Panc1 (cell line): ENCODE results near the gene PLCB4. TPM values are rescaled to one million over a fixed set of nuclear protein-coding genes. Genes with fewer than 3 reads are reported as not detected.

Source experiments
- ATAC-seq: fragments of 200-7000 bp; cut with Tn5 transposase; 2 replicates; pipeline ENCODE4 v1.9.1; 2020; ENCODE audit warnings: mild to moderate bottlenecking, moderate library complexity
- BruUV-seq: library from RNA; stranded (reverse); fragments of 400-500 nt; replicated peaks from 2 replicates; lab custom pipeline; 2021; lab: Mats Ljungman, UMichigan
- CTCF ChIA-PET: fragments of 300-600 bp; sonication (Branson Sonifier 250); formaldehyde crosslinking; loops from one replicate; lab custom pipeline; 2022; ENCODE audit warnings: antibody characterized with exemption; lab: Charles Lee
- POLR2A ChIA-PET: fragments of 300-600 bp; sonication (Branson Sonifier 250); formaldehyde crosslinking; loops from one replicate; lab custom pipeline; 2022; ENCODE audit warnings: antibody characterized with exemption; lab: Charles Lee
- DNase-seq: peaks from one replicate; pipeline ENCODE4 v3.0.0-alpha.2; 2010; ENCODE audit warnings: low read depth, low spot score
- H3K27ac ChIP-seq: 2 replicates; pipeline ENCODE4 v1.5.1; 2011; ENCODE audit warnings: mild to moderate bottlenecking, low read length, inconsistent platforms
- H3K27me3 ChIP-seq: fragments of 200-500 bp; sonication (Bioruptor generic); 2 replicates; pipeline ENCODE4 v1.6.0; 2014; ENCODE audit warnings: low read length, inconsistent platforms; ENCODE audit not compliant: control insufficient read depth, insufficient read depth
- H3K36me3 ChIP-seq: fragments of 200-500 bp; sonication (Bioruptor generic); 2 replicates; pipeline ENCODE4 v1.5.1; 2014; ENCODE audit warnings: inconsistent platforms, mild to moderate bottlenecking, low read length, moderate library complexity; ENCODE audit not compliant: control insufficient read depth, insufficient read depth
- H3K4me1 ChIP-seq: 2 replicates; pipeline ENCODE4 v1.5.1; 2011; ENCODE audit warnings: inconsistent platforms, mild to moderate bottlenecking, low read length, moderate library complexity; ENCODE audit not compliant: control insufficient read depth, insufficient read depth
- H3K4me3 ChIP-seq, 2 experiments: 2 replicates each; pipeline ENCODE4 v1.5.1; 2011 to 2012; ENCODE audit warnings: low read depth in 2 of 2, low read length in 2 of 2, mild to moderate bottlenecking in 2 of 2, inconsistent platforms in 1 of 2, moderate library complexity in 1 of 2
- H3K9me3 ChIP-seq: fragments of 200-500 bp; sonication (Bioruptor generic); 2 replicates; pipeline ENCODE4 v1.5.1; 2014; ENCODE audit warnings: low read depth, mild to moderate bottlenecking, inconsistent platforms, low read length, moderate library complexity; ENCODE audit not compliant: control insufficient read depth, insufficient read depth
- POLR2AphosphoS5 ChIP-seq: IDR thresholded peaks from 2 replicates; pipeline ENCODE4 v1.6.1; 2012; ENCODE audit warnings: mild to moderate bottlenecking, low read depth, low read length, moderate library complexity
- REST ChIP-seq, 2 experiments: IDR thresholded peaks; 2 replicates each; pipeline ENCODE4 v1.6.1; 2011 to 2012; ENCODE audit warnings: low read depth in 2 of 2, control low read depth in 1 of 2, low read length in 1 of 2, mild to moderate bottlenecking in 1 of 2, moderate library complexity in 1 of 2; ENCODE audit not compliant: insufficient read depth in 1 of 2
- SIN3A ChIP-seq: IDR thresholded peaks from 2 replicates; pipeline ENCODE4 v1.6.1; 2012; ENCODE audit warnings: low read depth, mild to moderate bottlenecking, low read length, moderate library complexity, borderline replicate concordance; ENCODE audit not compliant: insufficient read depth
- TCF7L2 ChIP-seq: IDR thresholded peaks from 2 replicates; pipeline ENCODE4 v1.6.1; 2011; ENCODE audit warnings: mild to moderate bottlenecking, low read depth, low read length, inconsistent platforms
- in situ Hi-C: cut with HindIII; loops from 2 replicates; pipeline ENCODE4 v1.10.0; 2016; ENCODE audit warnings: low sequenced_read_pairs, low pct_unique_long_range_greater_than_20kb
- intact Hi-C: fragments of 100-400 bp; cut with micrococcal nuclease; formaldehyde crosslinking; loops from one replicate; pipeline ENCODE4 v1.10.0; 2022; ENCODE audit not compliant: unreplicated experiment
- total RNA-seq: library from RNA; stranded (reverse); gene quantifications from one replicate; pipeline ENCODE4 v1.2.1, GENCODE V29; 2021; ENCODE audit not compliant: unreplicated experiment
- TF ChIP-seq, protein P1 (sequence below): fragments of 450-650 bp; IDR thresholded peaks from 2 replicates; pipeline ENCODE4 v1.5.1; 2017; ENCODE audit warnings: mild to moderate bottlenecking

PLCB4 gene
- total RNA-seq, 1 experiment from 2014 or later = 1.5 TPM

DNA sequence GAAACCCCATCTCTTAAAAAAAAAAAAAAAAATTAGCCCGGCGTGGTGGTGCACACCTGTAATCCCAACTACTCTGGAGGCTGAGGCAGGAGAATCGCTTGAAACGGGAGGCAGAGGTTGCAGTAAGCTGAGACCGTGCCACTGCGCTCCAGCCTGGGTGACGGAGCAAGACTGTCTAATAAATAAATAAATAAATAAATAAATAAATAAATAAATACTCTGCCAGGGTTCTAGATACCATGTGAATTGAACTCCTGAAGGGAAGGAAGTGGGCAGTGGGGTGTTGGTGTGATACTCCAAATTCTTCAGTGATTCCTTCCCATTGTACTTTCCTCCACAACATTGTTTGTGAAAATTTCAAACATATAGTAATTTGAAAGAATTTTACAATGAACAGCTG, 100.5 kb downstream of the PLCB4 start:
- CTCF ChIA-PET = no interaction called here
- no TSS peak for BruUV-seq
- no peak for ATAC-seq

GRCh38 chr20:9172851-9173250, 104.0 kb downstream of the PLCB4 start:
- ATAC-seq (no peak), DNase-seq (no peak)
- H3K36me3 ChIP-seq = no peaks in the 10 kb centered on the region
- H3K4me1 ChIP-seq = no peaks in the 10 kb centered on the region
- intact Hi-C loops = no loop called here
- no peaks in the 10 kb centered on the region for H3K27me3 ChIP-seq
- no TSS peak for BruUV-seq
- no peak overlapping the region for H3K4me3 ChIP-seq
- no peak for TF ChIP-seq REST (IDR thresholded peaks at IDR 0.05; ENCODE audit: insufficient read depth in 1 of 2, low read depth in 2 of 2, low read length in 1 of 2)
- TF ChIP-seq TCF7L2 = no peak
- TF ChIP-seq, protein P1, sequence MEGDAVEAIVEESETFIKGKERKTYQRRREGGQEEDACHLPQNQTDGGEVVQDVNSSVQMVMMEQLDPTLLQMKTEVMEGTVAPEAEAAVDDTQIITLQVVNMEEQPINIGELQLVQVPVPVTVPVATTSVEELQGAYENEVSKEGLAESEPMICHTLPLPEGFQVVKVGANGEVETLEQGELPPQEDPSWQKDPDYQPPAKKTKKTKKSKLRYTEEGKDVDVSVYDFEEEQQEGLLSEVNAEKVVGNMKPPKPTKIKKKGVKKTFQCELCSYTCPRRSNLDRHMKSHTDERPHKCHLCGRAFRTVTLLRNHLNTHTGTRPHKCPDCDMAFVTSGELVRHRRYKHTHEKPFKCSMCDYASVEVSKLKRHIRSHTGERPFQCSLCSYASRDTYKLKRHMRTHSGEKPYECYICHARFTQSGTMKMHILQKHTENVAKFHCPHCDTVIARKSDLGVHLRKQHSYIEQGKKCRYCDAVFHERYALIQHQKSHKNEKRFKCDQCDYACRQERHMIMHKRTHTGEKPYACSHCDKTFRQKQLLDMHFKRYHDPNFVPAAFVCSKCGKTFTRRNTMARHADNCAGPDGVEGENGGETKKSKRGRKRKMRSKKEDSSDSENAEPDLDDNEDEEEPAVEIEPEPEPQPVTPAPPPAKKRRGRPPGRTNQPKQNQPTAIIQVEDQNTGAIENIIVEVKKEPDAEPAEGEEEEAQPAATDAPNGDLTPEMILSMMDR = no peak
- no peak for TF ChIP-seq SIN3A
- no peak for TF ChIP-seq POLR2AphosphoS5
- ChIA-PET CTCF (no interaction called here), POLR2A (no interaction called here)
- H3K9me3 ChIP-seq = no peaks in the 10 kb centered on the region
- no peak overlapping the region for H3K27ac ChIP-seq
- in situ Hi-C loops = no loop called here

More for the DNA sequence above, 100.5 kb downstream of the PLCB4 start:
- in situ Hi-C loops (no loop called here), intact Hi-C loops (no loop called here)
- Histone ChIP-seq H3K27me3 (no peaks in the 10 kb centered on the region), H3K4me3 (no peak overlapping the region), H3K27ac (no peak overlapping the region), H3K9me3 (no peaks in the 10 kb centered on the region), H3K36me3 (no peaks in the 10 kb centered on the region), H3K4me1 (no peaks in the 10 kb centered on the region)
- POLR2A ChIA-PET = no interaction called here
- TF ChIP-seq, protein P1 = no peak
- TF ChIP-seq TCF7L2 = no peak
- TF ChIP-seq SIN3A = no peak
- no peak for TF ChIP-seq POLR2AphosphoS5
- no peak for TF ChIP-seq REST (IDR thresholded peaks at IDR 0.05; ENCODE audit: insufficient read depth in 1 of 2, low read depth in 2 of 2, low read length in 1 of 2)
- no peak for DNase-seq
